ENCODE results near the gene TAF8. TPM values are rescaled to one million over a fixed set of nuclear protein-coding genes. Genes with fewer than 3 reads are reported as not detected.

Gene TAF8
- total and polyA plus RNA-seq, 10 of the 15 experiments (the other 5 are each of a cell fraction or from before 2014, with no cell fraction given), result 11.7 to 30.9 (median 19.9) TPM

DNA sequence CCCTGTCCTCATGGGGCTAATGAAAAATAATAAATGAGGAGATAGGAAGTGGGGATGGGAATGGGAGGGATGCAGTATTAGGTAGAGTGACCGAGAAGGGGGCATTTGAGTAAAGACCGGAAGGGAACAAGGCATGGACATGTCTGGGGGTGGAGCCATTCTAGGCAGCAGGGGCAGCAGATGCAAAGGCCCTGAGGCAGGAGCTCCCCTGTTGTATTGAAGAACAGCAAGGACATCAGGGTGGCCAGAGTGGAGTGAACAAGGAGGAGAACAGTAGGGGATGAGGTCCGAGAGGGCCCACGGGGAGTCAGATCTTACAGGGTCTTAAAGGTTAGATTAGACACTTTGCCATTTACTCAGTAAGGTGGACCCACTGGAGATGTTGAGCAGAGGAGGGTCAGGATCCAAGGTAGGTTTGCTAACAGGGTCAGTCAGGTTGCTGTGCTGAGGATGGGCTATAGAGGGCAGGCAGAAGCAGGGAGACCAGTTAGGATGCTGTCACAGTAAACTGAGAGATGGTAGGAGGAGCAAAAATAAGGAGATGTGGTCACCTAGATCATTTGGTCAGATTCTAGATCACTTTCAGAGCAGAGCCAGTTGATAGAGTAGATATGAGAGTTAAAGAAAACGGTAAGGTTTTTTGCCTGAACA, 18.7 kb downstream of the TAF8 start:
- peaks cover 9 to 19% of the 10 kb centered on the region in 2 experiments for H3K36me3 ChIP-seq (ENCODE audit: control insufficient read depth in 2 of 2, insufficient read depth in 2 of 2, low read length in 1 of 2)
- POLR2A ChIA-PET, result no interaction called here
- H2AFZ ChIP-seq (ENCODE audit: control insufficient read depth, low read depth, low read length), result no peak overlapping the region
- no peak overlapping the region for H3K9ac ChIP-seq (ENCODE audit: control insufficient read depth, insufficient read depth, low read length)
- no peaks in the 10 kb centered on the region for H3K4me1 ChIP-seq (ENCODE audit: control insufficient read depth, insufficient read depth, low read length)
- WGBS (ENCODE audit: insufficient coverage, insufficient replicate concordance, low lambda C conversion rate, missing lambda C conversion rate), result 100% methylated on average over 5 of the region's 5 CpGs
- no peaks in the 10 kb centered on the region for H3K9me3 ChIP-seq (replicated peaks; ENCODE audit: control insufficient read depth, insufficient read depth, low read length)
- H3K27ac ChIP-seq (ENCODE audit: control insufficient read depth, insufficient read depth), result no peak overlapping the region
- SMC1A ChIA-PET (ENCODE audit: uncharacterized antibody, unreplicated experiment), result interaction anchor here (1.1 kb wide), 1 partner anchor 146 kb away, joined by 4 read pairs; no protein-coding TSS in a partner anchor
- no peaks in the 10 kb centered on the region for H3K79me2 ChIP-seq (ENCODE audit: control insufficient read depth, insufficient read depth, low read length)
- DNase-seq (ENCODE audit: low read depth, low spot score) (no peak), FAIRE-seq (no peak), ATAC-seq (no peak)
- H3K4me2 ChIP-seq (ENCODE audit: control insufficient read depth, insufficient read depth), result no peak overlapping the region
- intact Hi-C loops (cut with micrococcal nuclease; ENCODE audit: unreplicated experiment), result no loop called here
- BruUV-seq (replicated peaks), result TSS peak; percentile 32
- H4K20me1 ChIP-seq (ENCODE audit: control insufficient read depth, insufficient read depth), result no peaks in the 10 kb centered on the region
- H3K4me3 ChIP-seq, result no peak overlapping the region
- CTCF ChIA-PET, result interaction anchor here (0.5 to 0.9 kb wide), 2 partner anchors 146 to 161 kb away, joined by 3 read pairs; no protein-coding TSS in a partner anchor
- no peaks in the 10 kb centered on the region for H3K27me3 ChIP-seq (replicated peaks in 1 of 2; ENCODE audit: control insufficient read depth in 2 of 2, insufficient read depth in 2 of 2, low read length in 1 of 2)
- RAD21 ChIA-PET (ENCODE audit: unreplicated experiment), result no interaction called here
- in situ Hi-C loops (cut with MboI), result no loop called here
- TF ChIP-seq NBN (IDR thresholded peaks at IDR 0.05) (no peak), ZZZ3 (IDR thresholded peaks at IDR 0.05; ENCODE audit: control insufficient read depth, insufficient read length, low read depth) (no peak), CBX5 (IDR thresholded peaks at IDR 0.05; ENCODE audit: low read depth) (no peak), RFX5 (IDR thresholded peaks at IDR 0.05; ENCODE audit: low read depth, low read length) (no peak), LARP7 (IDR thresholded peaks at IDR 0.05) (no peak), MXI1 (IDR thresholded peaks at IDR 0.05; ENCODE audit: low read depth, low read length) (no peak), NR2C1 (IDR thresholded peaks at IDR 0.05) (no peak), IKZF2 (IDR thresholded peaks at IDR 0.05) (no peak), CREM (IDR thresholded peaks at IDR 0.05; ENCODE audit: low read depth) (no peak)
- TF ChIP-seq, protein P1, sequence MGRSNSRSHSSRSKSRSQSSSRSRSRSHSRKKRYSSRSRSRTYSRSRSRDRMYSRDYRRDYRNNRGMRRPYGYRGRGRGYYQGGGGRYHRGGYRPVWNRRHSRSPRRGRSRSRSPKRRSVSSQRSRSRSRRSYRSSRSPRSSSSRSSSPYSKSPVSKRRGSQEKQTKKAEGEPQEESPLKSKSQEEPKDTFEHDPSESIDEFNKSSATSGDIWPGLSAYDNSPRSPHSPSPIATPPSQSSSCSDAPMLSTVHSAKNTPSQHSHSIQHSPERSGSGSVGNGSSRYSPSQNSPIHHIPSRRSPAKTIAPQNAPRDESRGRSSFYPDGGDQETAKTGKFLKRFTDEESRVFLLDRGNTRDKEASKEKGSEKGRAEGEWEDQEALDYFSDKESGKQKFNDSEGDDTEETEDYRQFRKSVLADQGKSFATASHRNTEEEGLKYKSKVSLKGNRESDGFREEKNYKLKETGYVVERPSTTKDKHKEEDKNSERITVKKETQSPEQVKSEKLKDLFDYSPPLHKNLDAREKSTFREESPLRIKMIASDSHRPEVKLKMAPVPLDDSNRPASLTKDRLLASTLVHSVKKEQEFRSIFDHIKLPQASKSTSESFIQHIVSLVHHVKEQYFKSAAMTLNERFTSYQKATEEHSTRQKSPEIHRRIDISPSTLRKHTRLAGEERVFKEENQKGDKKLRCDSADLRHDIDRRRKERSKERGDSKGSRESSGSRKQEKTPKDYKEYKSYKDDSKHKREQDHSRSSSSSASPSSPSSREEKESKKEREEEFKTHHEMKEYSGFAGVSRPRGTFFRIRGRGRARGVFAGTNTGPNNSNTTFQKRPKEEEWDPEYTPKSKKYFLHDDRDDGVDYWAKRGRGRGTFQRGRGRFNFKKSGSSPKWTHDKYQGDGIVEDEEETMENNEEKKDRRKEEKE (IDR thresholded peaks at IDR 0.05), result no peak
- TF ChIP-seq, protein P2, sequence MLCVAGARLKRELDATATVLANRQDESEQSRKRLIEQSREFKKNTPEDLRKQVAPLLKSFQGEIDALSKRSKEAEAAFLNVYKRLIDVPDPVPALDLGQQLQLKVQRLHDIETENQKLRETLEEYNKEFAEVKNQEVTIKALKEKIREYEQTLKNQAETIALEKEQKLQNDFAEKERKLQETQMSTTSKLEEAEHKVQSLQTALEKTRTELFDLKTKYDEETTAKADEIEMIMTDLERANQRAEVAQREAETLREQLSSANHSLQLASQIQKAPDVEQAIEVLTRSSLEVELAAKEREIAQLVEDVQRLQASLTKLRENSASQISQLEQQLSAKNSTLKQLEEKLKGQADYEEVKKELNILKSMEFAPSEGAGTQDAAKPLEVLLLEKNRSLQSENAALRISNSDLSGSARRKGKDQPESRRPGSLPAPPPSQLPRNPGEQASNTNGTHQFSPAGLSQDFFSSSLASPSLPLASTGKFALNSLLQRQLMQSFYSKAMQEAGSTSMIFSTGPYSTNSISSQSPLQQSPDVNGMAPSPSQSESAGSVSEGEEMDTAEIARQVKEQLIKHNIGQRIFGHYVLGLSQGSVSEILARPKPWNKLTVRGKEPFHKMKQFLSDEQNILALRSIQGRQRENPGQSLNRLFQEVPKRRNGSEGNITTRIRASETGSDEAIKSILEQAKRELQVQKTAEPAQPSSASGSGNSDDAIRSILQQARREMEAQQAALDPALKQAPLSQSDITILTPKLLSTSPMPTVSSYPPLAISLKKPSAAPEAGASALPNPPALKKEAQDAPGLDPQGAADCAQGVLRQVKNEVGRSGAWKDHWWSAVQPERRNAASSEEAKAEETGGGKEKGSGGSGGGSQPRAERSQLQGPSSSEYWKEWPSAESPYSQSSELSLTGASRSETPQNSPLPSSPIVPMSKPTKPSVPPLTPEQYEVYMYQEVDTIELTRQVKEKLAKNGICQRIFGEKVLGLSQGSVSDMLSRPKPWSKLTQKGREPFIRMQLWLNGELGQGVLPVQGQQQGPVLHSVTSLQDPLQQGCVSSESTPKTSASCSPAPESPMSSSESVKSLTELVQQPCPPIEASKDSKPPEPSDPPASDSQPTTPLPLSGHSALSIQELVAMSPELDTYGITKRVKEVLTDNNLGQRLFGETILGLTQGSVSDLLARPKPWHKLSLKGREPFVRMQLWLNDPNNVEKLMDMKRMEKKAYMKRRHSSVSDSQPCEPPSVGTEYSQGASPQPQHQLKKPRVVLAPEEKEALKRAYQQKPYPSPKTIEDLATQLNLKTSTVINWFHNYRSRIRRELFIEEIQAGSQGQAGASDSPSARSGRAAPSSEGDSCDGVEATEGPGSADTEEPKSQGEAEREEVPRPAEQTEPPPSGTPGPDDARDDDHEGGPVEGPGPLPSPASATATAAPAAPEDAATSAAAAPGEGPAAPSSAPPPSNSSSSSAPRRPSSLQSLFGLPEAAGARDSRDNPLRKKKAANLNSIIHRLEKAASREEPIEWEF (IDR thresholded peaks at IDR 0.05; ENCODE audit: insufficient replicate concordance, low read depth, low read length), result no peak
- TF ChIP-seq, protein P3, sequence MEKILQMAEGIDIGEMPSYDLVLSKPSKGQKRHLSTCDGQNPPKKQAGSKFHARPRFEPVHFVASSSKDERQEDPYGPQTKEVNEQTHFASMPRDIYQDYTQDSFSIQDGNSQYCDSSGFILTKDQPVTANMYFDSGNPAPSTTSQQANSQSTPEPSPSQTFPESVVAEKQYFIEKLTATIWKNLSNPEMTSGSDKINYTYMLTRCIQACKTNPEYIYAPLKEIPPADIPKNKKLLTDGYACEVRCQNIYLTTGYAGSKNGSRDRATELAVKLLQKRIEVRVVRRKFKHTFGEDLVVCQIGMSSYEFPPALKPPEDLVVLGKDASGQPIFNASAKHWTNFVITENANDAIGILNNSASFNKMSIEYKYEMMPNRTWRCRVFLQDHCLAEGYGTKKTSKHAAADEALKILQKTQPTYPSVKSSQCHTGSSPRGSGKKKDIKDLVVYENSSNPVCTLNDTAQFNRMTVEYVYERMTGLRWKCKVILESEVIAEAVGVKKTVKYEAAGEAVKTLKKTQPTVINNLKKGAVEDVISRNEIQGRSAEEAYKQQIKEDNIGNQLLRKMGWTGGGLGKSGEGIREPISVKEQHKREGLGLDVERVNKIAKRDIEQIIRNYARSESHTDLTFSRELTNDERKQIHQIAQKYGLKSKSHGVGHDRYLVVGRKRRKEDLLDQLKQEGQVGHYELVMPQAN (conservative IDR thresholded peaks at IDR 0.05), result no peak
- TF ChIP-seq, protein P4, sequence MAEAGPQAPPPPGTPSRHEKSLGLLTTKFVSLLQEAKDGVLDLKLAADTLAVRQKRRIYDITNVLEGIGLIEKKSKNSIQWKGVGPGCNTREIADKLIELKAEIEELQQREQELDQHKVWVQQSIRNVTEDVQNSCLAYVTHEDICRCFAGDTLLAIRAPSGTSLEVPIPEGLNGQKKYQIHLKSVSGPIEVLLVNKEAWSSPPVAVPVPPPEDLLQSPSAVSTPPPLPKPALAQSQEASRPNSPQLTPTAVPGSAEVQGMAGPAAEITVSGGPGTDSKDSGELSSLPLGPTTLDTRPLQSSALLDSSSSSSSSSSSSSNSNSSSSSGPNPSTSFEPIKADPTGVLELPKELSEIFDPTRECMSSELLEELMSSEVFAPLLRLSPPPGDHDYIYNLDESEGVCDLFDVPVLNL (IDR thresholded peaks at IDR 0.05; ENCODE audit: low read depth, low read length), result no peak

Measured in GM12878 (cell line).